Measurements from ENCODE around the gene CFAP57. TPM values are rescaled to one million over a fixed set of nuclear protein-coding genes. Genes with fewer than 3 reads are reported as not detected.

The CFAP57 gene
- total and polyA plus RNA-seq, 12 donors: 0.09 to 0.35 (median 0.16) TPM; not detected in 5

- intact Hi-C loops (cut with DNase I): loop anchor here (2.0 to 10.0 kb wide), 13 partner anchors 58 to 285 kb away; partner anchors contain the start of genes ELOVL1 (in 3 of the 10), CDC20 (in 2 of the 10), MED8 (in 2 of the 10) and SZT2 (in 2 of the 10)
- no peak for TF ChIP-seq CTCF (IDR thresholded peaks at IDR 0.05)
- Histone ChIP-seq H3K27ac (no peak overlapping the region), H3K4me3 (no peak overlapping the region), H3K36me3 (no peaks in the 10 kb centered on the region), H3K27me3 (no peaks in the 10 kb centered on the region), H3K4me1 (peaks cover 4 to 42% (median 24%) of the 10 kb centered on the region in 9 donors), H3K9me3 (no peaks in the 10 kb centered on the region)
- DNase-seq: no peak
- WGBS, 2 donors: 72 to 81% methylated on average over 3 of the region's 3 CpGs
- ATAC-seq: no peak
Measured at GRCh38 chr1:43239484-43239883, 67.4 kb downstream of the CFAP57 start.

DNA sequence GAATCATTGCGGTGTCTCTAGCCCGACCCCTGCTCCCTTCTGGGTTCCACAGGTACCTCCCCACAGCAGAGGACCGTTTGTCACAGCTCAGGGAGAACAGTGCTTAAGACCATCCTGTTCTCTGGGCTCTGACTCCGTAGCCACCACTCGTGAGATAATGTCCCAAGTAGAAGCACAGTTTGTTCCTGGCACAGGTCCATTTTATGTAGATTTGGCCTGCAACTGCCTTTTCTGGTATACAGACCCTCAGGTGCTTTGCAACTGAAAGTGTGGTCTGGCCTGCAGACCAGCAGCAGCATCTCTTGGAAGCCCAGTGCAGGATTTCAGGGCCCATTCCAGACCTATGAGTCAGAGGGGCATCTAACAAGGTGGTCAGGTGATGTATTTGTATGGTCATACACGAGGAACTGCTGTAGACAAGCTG is 69.3 kb downstream of the CFAP57 start:
- Histone ChIP-seq H3K27ac (peak overlapping the region in 1 of 10 donors; percentile 26), H3K4me1 (peaks cover 4 to 27% (median 20%) of the 10 kb centered on the region in 9 donors), H3K4me3 (no peak overlapping the region), H3K36me3 (no peaks in the 10 kb centered on the region), H3K9me3 (no peaks in the 10 kb centered on the region), H3K27me3 (no peaks in the 10 kb centered on the region)
- intact Hi-C loops (cut with DNase I): no loop called here
- no peak for DNase-seq
- 31 to 39% methylated on average over 6 of the region's 6 CpGs for WGBS, 2 donors
- peak in 3 of 8 donors; percentile 43 to 81 (median 56) for ATAC-seq
- TF ChIP-seq CTCF (IDR thresholded peaks at IDR 0.05): no peak

GRCh38 chr1:43243299-43243698 is 71.2 kb downstream of the CFAP57 start:
- TF ChIP-seq CTCF (IDR thresholded peaks at IDR 0.05): no peak
- DNase-seq (no peak), ATAC-seq (no peak)
- 88 to 92% methylated on average over 6 of the region's 6 CpGs for WGBS, 2 donors
- H3K36me3 ChIP-seq: no peaks in the 10 kb centered on the region
- peaks cover 0 to 10% (median 0%) of the 10 kb centered on the region in 11 donors for H3K9me3 ChIP-seq
- H3K4me1 ChIP-seq: peaks cover 2 to 23% (median 16%) of the 10 kb centered on the region in 9 donors
- intact Hi-C loops (cut with DNase I): no loop called here
- no peaks in the 10 kb centered on the region for H3K27me3 ChIP-seq
- no peak overlapping the region for H3K4me3 ChIP-seq
- H3K27ac ChIP-seq: no peak overlapping the region

GRCh38 chr1:43246466-43247213 is 74.5 kb downstream of the CFAP57 start:
- Histone ChIP-seq H3K27me3 (no peaks in the 10 kb centered on the region), H3K4me3 (no peak overlapping the region), H3K27ac (no peak overlapping the region), H3K9me3 (peaks cover 0 to 10% (median 0%) of the 10 kb centered on the region in 11 donors), H3K36me3 (no peaks in the 10 kb centered on the region), H3K4me1 (peaks cover 0 to 3% (median 0%) of the 10 kb centered on the region in 9 donors)
- 96 to 97% methylated on average over 4 of the region's 4 CpGs for WGBS, 2 donors
- ATAC-seq: no peak
- intact Hi-C loops (cut with DNase I): no loop called here
- DNase-seq: no peak
- TF ChIP-seq CTCF (IDR thresholded peaks at IDR 0.05): no peak
